Immature natural killer cell (primary cell): Measurements from ENCODE around the gene SQOR. TPM values are rescaled to one million over a fixed set of nuclear protein-coding genes. Genes with fewer than 3 reads are reported as not detected.
A peak's percentile ranks its signal among the peaks of the same experiment; 100 is the strongest.

ENCODE experiments used
- DNase-seq, 3 donors: peaks; one replicate each; pipeline ENCODE4 v3.0.0; 2022; ENCODE audit warnings: mixed read lengths in 1 of 3
- H3K27ac Mint-ChIP-seq, 6 donors: one replicate each; pipeline ENCODE4 v1.8.0; 2020; ENCODE audit warnings: mixed read lengths in 6 of 6, mild to moderate bottlenecking in 5 of 6, inconsistent platforms in 4 of 6, moderate library complexity in 3 of 6
- H3K27me3 Mint-ChIP-seq, 3 donors: one replicate each; pipeline ENCODE4 v1.8.0; 2020 to 2021; ENCODE audit warnings: low read depth in 3 of 3, mild to moderate bottlenecking in 3 of 3, mixed read lengths in 3 of 3, moderate library complexity in 3 of 3, inconsistent platforms in 1 of 3
- H3K36me3 Mint-ChIP-seq, 3 donors: one replicate each; pipeline ENCODE4 v1.8.0; 2020; ENCODE audit warnings: mixed read lengths in 3 of 3, inconsistent platforms in 2 of 3, mild to moderate bottlenecking in 2 of 3
- H3K4me1 Mint-ChIP-seq, 2 donors: one replicate each; pipeline ENCODE4 v1.8.0; 2020; ENCODE audit warnings: inconsistent platforms in 2 of 2, mild to moderate bottlenecking in 2 of 2, mixed read lengths in 2 of 2, moderate library complexity in 1 of 2
- H3K4me3 Mint-ChIP-seq, 5 donors: one replicate each; pipeline ENCODE4 v1.8.0; 2020; ENCODE audit warnings: mild to moderate bottlenecking in 5 of 5, mixed read lengths in 5 of 5, inconsistent platforms in 3 of 5, moderate library complexity in 3 of 5
- H3K9me3 Mint-ChIP-seq, 6 donors: one replicate each; pipeline ENCODE4 v1.8.0; 2020; ENCODE audit warnings: mild to moderate bottlenecking in 6 of 6, mixed read lengths in 6 of 6, inconsistent platforms in 4 of 6, moderate library complexity in 3 of 6
- polyA plus RNA-seq, 3 donors: library from polyadenylated mRNA; unstranded; fragments of 300-500 nt; fragmentation: Illumina TruSeq; gene quantifications; one replicate each; pipeline ENCODE4 v1.2.3, GENCODE V29; 2021

The SQOR gene
- polyA plus RNA-seq, 3 donors from 2014 or later, result 73.6 to 114 (median 82.1) TPM

GRCh38 chr15:45606413-45606812 lies 28.4 kb upstream of the SQOR start:
- peaks cover 1 to 10% of the 10 kb centered on the region in 2 donors for H3K4me1 Mint-ChIP-seq
- no peak overlapping the region for H3K4me3 Mint-ChIP-seq
- peaks cover 3 to 17% (median 6%) of the 10 kb centered on the region in 3 donors for H3K36me3 Mint-ChIP-seq
- H3K27ac Mint-ChIP-seq, result no peak overlapping the region
- H3K27me3 Mint-ChIP-seq, result no peaks in the 10 kb centered on the region
- no peaks in the 10 kb centered on the region for H3K9me3 Mint-ChIP-seq
- no peak for DNase-seq

GRCh38 chr15:45606841-45607240 lies 28.0 kb upstream of the SQOR start:
- H3K27ac Mint-ChIP-seq, result no peak overlapping the region
- no peaks in the 10 kb centered on the region for H3K9me3 Mint-ChIP-seq
- H3K4me3 Mint-ChIP-seq, result no peak overlapping the region
- peaks cover 1 to 5% of the 10 kb centered on the region in 2 donors for H3K4me1 Mint-ChIP-seq
- peaks cover 3 to 17% (median 6%) of the 10 kb centered on the region in 3 donors for H3K36me3 Mint-ChIP-seq
- no peak for DNase-seq
- no peaks in the 10 kb centered on the region for H3K27me3 Mint-ChIP-seq

GRCh38 chr15:45611305-45611704 lies 23.5 kb upstream of the SQOR start:
- no peak for DNase-seq
- Mint-ChIP-seq H3K27ac (peak overlapping the region in 1 of 6 donors; percentile 5), H3K4me1 (no peaks in the 10 kb centered on the region), H3K4me3 (no peak overlapping the region), H3K27me3 (no peaks in the 10 kb centered on the region), H3K9me3 (no peaks in the 10 kb centered on the region), H3K36me3 (peaks cover 1 to 10% (median 3%) of the 10 kb centered on the region in 3 donors)

GRCh38 chr15:45612790-45613415 lies 21.9 kb upstream of the SQOR start:
- Mint-ChIP-seq H3K9me3 (no peaks in the 10 kb centered on the region), H3K27me3 (peaks cover 0 to 2% (median 0%) of the 10 kb centered on the region in 3 donors), H3K27ac (no peak overlapping the region), H3K4me3 (no peak overlapping the region), H3K36me3 (peaks cover 0 to 3% (median 2%) of the 10 kb centered on the region in 3 donors), H3K4me1 (no peaks in the 10 kb centered on the region)
- no peak for DNase-seq

GRCh38 chr15:45616901-45617323 lies 17.9 kb upstream of the SQOR start:
- Mint-ChIP-seq H3K4me1 (no peaks in the 10 kb centered on the region), H3K27me3 (peaks cover 0 to 2% (median 0%) of the 10 kb centered on the region in 3 donors), H3K27ac (no peak overlapping the region), H3K36me3 (peaks cover 0 to 5% (median 0%) of the 10 kb centered on the region in 3 donors), H3K9me3 (no peaks in the 10 kb centered on the region), H3K4me3 (no peak overlapping the region)
- DNase-seq, result no peak

GRCh38 chr15:45618813-45619212 lies 16.0 kb upstream of the SQOR start:
- peaks cover under 1 to 4% (median 3%) of the 10 kb centered on the region in 3 donors for H3K27me3 Mint-ChIP-seq
- peaks cover 0 to 6% (median 0%) of the 10 kb centered on the region in 6 donors for H3K9me3 Mint-ChIP-seq
- H3K27ac Mint-ChIP-seq, result no peak overlapping the region
- no peaks in the 10 kb centered on the region for H3K4me1 Mint-ChIP-seq
- H3K36me3 Mint-ChIP-seq, result peaks cover 0 to 10% (median 9%) of the 10 kb centered on the region in 3 donors
- H3K4me3 Mint-ChIP-seq, result no peak overlapping the region
- DNase-seq, result peak in 1 of 3 donors; percentile 11

GRCh38 chr15:45628136-45628535 lies 6.7 kb upstream of the SQOR start:
- Mint-ChIP-seq H3K4me3 (no peak overlapping the region), H3K36me3 (peaks cover 11 to 15% (median 12%) of the 10 kb centered on the region in 3 donors), H3K9me3 (peaks cover 4 to 26% (median 19%) of the 10 kb centered on the region in 6 donors), H3K27me3 (peaks cover 0 to 5% (median 3%) of the 10 kb centered on the region in 3 donors), H3K27ac (no peak overlapping the region), H3K4me1 (no peaks in the 10 kb centered on the region)
- no peak for DNase-seq

GRCh38 chr15:45630917-45631691 lies 3.7 kb upstream of the SQOR start:
- Mint-ChIP-seq H3K9me3 (peaks cover 4 to 18% (median 12%) of the 10 kb centered on the region in 6 donors), H3K4me1 (peaks cover 10 to 14% of the 10 kb centered on the region in 2 donors), H3K36me3 (peaks cover 4 to 12% (median 9%) of the 10 kb centered on the region in 3 donors), H3K27me3 (peaks cover 2 to 5% (median 3%) of the 10 kb centered on the region in 3 donors), H3K4me3 (no peak overlapping the region), H3K27ac (peak overlapping the region in 1 of 6 donors; percentile 13)
- no peak for DNase-seq

- H3K4me1 Mint-ChIP-seq, result peaks cover 17% of the 10 kb centered on the region in 2 donors
These were observed 3.1 kb upstream of the SQOR start for GRCh38 chr15:45631776-45632175.

GRCh38 chr15:45635191-45635638 lies 386 bp downstream of the SQOR start:
- H3K27ac Mint-ChIP-seq, result peak overlapping the region; percentile 90 to 95 (median 92)
- H3K4me1 Mint-ChIP-seq, result peaks cover 43 to 51% of the 10 kb centered on the region in 2 donors

More at GRCh38 chr15:45631776-45632175, 3.1 kb upstream of the SQOR start:
- Mint-ChIP-seq H3K27me3 (peaks cover 2 to 5% (median 3%) of the 10 kb centered on the region in 3 donors), H3K36me3 (peaks cover 3 to 5% (median 4%) of the 10 kb centered on the region in 3 donors), H3K9me3 (peaks cover 4 to 11% (median 5%) of the 10 kb centered on the region in 6 donors), H3K4me3 (no peak overlapping the region), H3K27ac (no peak overlapping the region)
- DNase-seq, result no peak

GRCh38 chr15:45635763-45636292 lies 999 bp downstream of the SQOR start:
- Mint-ChIP-seq H3K27me3 (peaks cover 2 to 5% (median 3%) of the 10 kb centered on the region in 3 donors), H3K27ac (peak overlapping the region; percentile 90 to 95 (median 92)), H3K4me3 (peak overlapping the region; percentile 95 to 99 (median 97)), H3K9me3 (no peaks in the 10 kb centered on the region), H3K4me1 (peaks cover 43 to 53% of the 10 kb centered on the region in 2 donors), H3K36me3 (peaks cover 0 to 7% (median 0%) of the 10 kb centered on the region in 3 donors)
- no peak for DNase-seq

More at GRCh38 chr15:45635191-45635638, 386 bp downstream of the SQOR start:
- Mint-ChIP-seq H3K27me3 (peaks cover 2 to 5% (median 3%) of the 10 kb centered on the region in 3 donors), H3K9me3 (no peaks in the 10 kb centered on the region), H3K4me3 (peak overlapping the region; percentile 95 to 99 (median 97)), H3K36me3 (peaks cover 0 to 6% (median 0%) of the 10 kb centered on the region in 3 donors)
- peak; percentile 58 to 63 (median 58) for DNase-seq

GRCh38 chr15:45637141-45637540 lies 2.3 kb downstream of the SQOR start:
- Mint-ChIP-seq H3K4me3 (peak overlapping the region; percentile 85 to 94 (median 87)), H3K36me3 (peaks cover 0 to 11% (median 0%) of the 10 kb centered on the region in 3 donors)

GRCh38 chr15:45637552-45638033 lies 2.8 kb downstream of the SQOR start:
- H3K27ac Mint-ChIP-seq, result peak overlapping the region; percentile 91 to 98 (median 96)
- H3K4me1 Mint-ChIP-seq, result peaks cover 48 to 70% of the 10 kb centered on the region in 2 donors
- peak overlapping the region; percentile 85 to 94 (median 87) for H3K4me3 Mint-ChIP-seq
- H3K36me3 Mint-ChIP-seq, result peaks cover 0 to 14% (median 1%) of the 10 kb centered on the region in 3 donors
- no peaks in the 10 kb centered on the region for H3K9me3 Mint-ChIP-seq
- H3K27me3 Mint-ChIP-seq, result peaks cover 0 to 5% (median 3%) of the 10 kb centered on the region in 3 donors
- peak; percentile 77 to 80 (median 78) for DNase-seq

More at GRCh38 chr15:45637141-45637540, 2.3 kb downstream of the SQOR start:
- Mint-ChIP-seq H3K9me3 (no peaks in the 10 kb centered on the region), H3K27ac (peak overlapping the region; percentile 91 to 98 (median 96)), H3K4me1 (peaks cover 45 to 66% of the 10 kb centered on the region in 2 donors), H3K27me3 (peaks cover 0 to 5% (median 3%) of the 10 kb centered on the region in 3 donors)
- no peak for DNase-seq
